Kidney (tissue), 14 donors: Measurements from ENCODE around the gene HNRNPR. TPM values are rescaled to one million over a fixed set of nuclear protein-coding genes. Genes with fewer than 3 reads are reported as not detected.

ENCODE experiments used
- DNase-seq, 5 donors: peaks; one replicate each; pipeline ENCODE4 v3.0.0-alpha.2; 2013 to 2020
- FAIRE-seq: peaks from 2 replicates; lab custom pipeline; 2012; peaks lifted over from hg19 to GRCh38; lab: Jason Lieb, UNC
- H3K27ac ChIP-seq, 2 donors: one replicate each; pipeline ENCODE4 v1.7.0; 2013; ENCODE audit warnings: low read depth in 2 of 2, low read length in 2 of 2, inconsistent platforms in 1 of 2
- H3K27me3 ChIP-seq: one replicate; pipeline ENCODE4 v1.7.1; 2013; ENCODE audit warnings: low read length, inconsistent platforms; ENCODE audit not compliant: control insufficient read depth, insufficient read depth
- H3K36me3 ChIP-seq, 3 donors: one replicate each; pipeline versions ENCODE4 v1.7.0 to v1.7.1; 2013; ENCODE audit warnings: low read length in 3 of 3, control low read depth in 1 of 3, inconsistent platforms in 1 of 3; ENCODE audit not compliant: insufficient read depth in 3 of 3, control insufficient read depth in 2 of 3
- H3K4me1 ChIP-seq, 3 donors: one replicate each; pipeline versions ENCODE4 v1.7.0 to v1.7.1; 2013; ENCODE audit warnings: low read length in 3 of 3, inconsistent platforms in 1 of 3, low read depth in 1 of 3; ENCODE audit not compliant: control insufficient read depth in 2 of 3, insufficient read depth in 2 of 3
- H3K4me3 ChIP-seq, 3 donors: one replicate each; pipeline versions ENCODE4 v1.7.0 to v1.8.1; 2013; ENCODE audit warnings: low read length in 3 of 3, control low read depth in 1 of 3, inconsistent platforms in 1 of 3
- H3K9ac ChIP-seq, 3 donors: one replicate each; pipeline versions ENCODE4 v1.7.0 to v1.7.1; 2013; ENCODE audit warnings: low read length in 3 of 3, control low read depth in 1 of 3, inconsistent platforms in 1 of 3
- H3K9me3 ChIP-seq, 3 donors: one replicate each; pipeline versions ENCODE4 v1.7.0 to v1.7.1; 2013; ENCODE audit warnings: low read length in 3 of 3, control low read depth in 1 of 3, inconsistent platforms in 1 of 3; ENCODE audit not compliant: control insufficient read depth in 2 of 3, insufficient read depth in 1 of 3
- CTCF ChIP-seq: IDR thresholded peaks from 3 replicates; pipeline ENCODE4 v1.5.1; 2012; ENCODE audit warnings: mild to moderate bottlenecking, moderate library complexity, borderline replicate concordance; ENCODE audit not compliant: insufficient read depth; ENCODE audit errors: extremely low read depth
- intact Hi-C: fragments of 100-400 bp; cut with DNase I; formaldehyde crosslinking; loops from one replicate; pipeline ENCODE4 v1.11.1; 2022
- polyA plus RNA-seq: library from polyadenylated mRNA; stranded (reverse); fragments of 350-450 nt; fragmentation: Illumina TruSeq; extraction: RNeasy Lipid Tissue Mini Kit (QIAGEN cat#74804); gene quantifications from one replicate; pipeline ENCODE4 v1.2.3, GENCODE V29; 2014; ENCODE audit warnings: low read depth, low replicate concordance; ENCODE audit not compliant: insufficient read depth
- total RNA-seq: library from RNA; stranded (reverse); fragmentation: NEBNext Ultra II Directional; extraction: Animal tissue kit (Norgen Biotek cat#: 25700); gene quantifications from one replicate; pipeline ENCODE4 v1.2.1, GENCODE V29; 2021
- donor health status: control.
- donor health status: control.
- donor health status: control.
- donor health status: control.
- donor health status: control.
- donor health status: DM: yes; HTN: yes; CAD: no.
- donor health status: Normal renal cell carcinoma (clear cell type).

Gene HNRNPR
- total and polyA plus RNA-seq, 2 donors from 2014 or later, result 45.3 to 126 TPM

- peak overlapping the region in 1 of 3 donors; percentile 26 for H3K9ac ChIP-seq
- TF ChIP-seq CTCF, result no peak
- DNase-seq (peak; percentile 48 to 73 (median 65)), FAIRE-seq (no peak)
- H3K4me3 ChIP-seq, result no peak overlapping the region
- H3K9me3 ChIP-seq, result no peaks in the 10 kb centered on the region
- H3K36me3 ChIP-seq, result peaks cover 0 to 10% (median 0%) of the 10 kb centered on the region in 3 donors
- intact Hi-C loops, result no loop called here
- H3K4me1 ChIP-seq, result peaks cover 12 to 29% (median 27%) of the 10 kb centered on the region in 3 donors
- peak overlapping the region in 1 of 2 donors; percentile 29 for H3K27ac ChIP-seq
- no peaks in the 10 kb centered on the region for H3K27me3 ChIP-seq
Measured at GRCh38 chr1:23371987-23372880, 28.1 kb upstream of the HNRNPR start.

GRCh38 chr1:23370709-23371584 lies 26.9 kb upstream of the HNRNPR start:
- Histone ChIP-seq H3K4me3 (peak overlapping the region in 2 of 3 donors; percentile 29 to 100), H3K4me1 (peaks cover 12 to 37% (median 31%) of the 10 kb centered on the region in 3 donors), H3K27ac (peak overlapping the region; percentile 71 to 99), H3K9ac (peak overlapping the region in 1 of 3 donors; percentile 99), H3K9me3 (no peaks in the 10 kb centered on the region), H3K27me3 (no peaks in the 10 kb centered on the region), H3K36me3 (peaks cover 0 to 7% (median 3%) of the 10 kb centered on the region in 3 donors)
- FAIRE-seq (no peak), DNase-seq (peak in 4 of 5 donors; percentile 80 to 93 (median 88))
- intact Hi-C loops, result no loop called here
- no peak for TF ChIP-seq CTCF

- intact Hi-C loops, result no loop called here
- H3K9me3 ChIP-seq, result no peaks in the 10 kb centered on the region
- H3K9ac ChIP-seq, result peak overlapping the region in 1 of 3 donors; percentile 99
- no peak for TF ChIP-seq CTCF
- peaks cover 12 to 37% (median 31%) of the 10 kb centered on the region in 3 donors for H3K4me1 ChIP-seq
- peaks cover 0 to 7% (median 3%) of the 10 kb centered on the region in 3 donors for H3K36me3 ChIP-seq
- no peak for FAIRE-seq
- DNase-seq, result peak in 1 of 5 donors; percentile 29
- no peaks in the 10 kb centered on the region for H3K27me3 ChIP-seq
- peak overlapping the region; percentile 71 to 99 for H3K27ac ChIP-seq
- peak overlapping the region; percentile 5 to 100 (median 29) for H3K4me3 ChIP-seq
Measured at GRCh38 chr1:23370330-23370708, 26.2 kb upstream of the HNRNPR start.
